Glomerular endothelial cell (primary cell): ENCODE measurements around the gene PREPL. TPM values are rescaled to one million over a fixed set of nuclear protein-coding genes. Genes with fewer than 3 reads are reported as not detected.

ENCODE experiments used
- DNase-seq: peaks from one replicate; pipeline ENCODE4 v3.0.0-alpha.2; 2011; ENCODE audit warnings: low read depth, low spot score; ENCODE audit errors: extremely low read depth
- total RNA-seq: library from RNA; depleted of rRNA; stranded (reverse); fragments of >200 nt; gene quantifications from 2 replicates; pipeline ENCODE4 v1.2.3, GENCODE V29; 2015

Gene PREPL
- total RNA-seq, 1 donor from 2014 or later, result 28.8 TPM

GRCh38 chr2:44297431-44297830 lies 63.9 kb downstream of the PREPL start:
- DNase-seq, result no peak

DNA sequence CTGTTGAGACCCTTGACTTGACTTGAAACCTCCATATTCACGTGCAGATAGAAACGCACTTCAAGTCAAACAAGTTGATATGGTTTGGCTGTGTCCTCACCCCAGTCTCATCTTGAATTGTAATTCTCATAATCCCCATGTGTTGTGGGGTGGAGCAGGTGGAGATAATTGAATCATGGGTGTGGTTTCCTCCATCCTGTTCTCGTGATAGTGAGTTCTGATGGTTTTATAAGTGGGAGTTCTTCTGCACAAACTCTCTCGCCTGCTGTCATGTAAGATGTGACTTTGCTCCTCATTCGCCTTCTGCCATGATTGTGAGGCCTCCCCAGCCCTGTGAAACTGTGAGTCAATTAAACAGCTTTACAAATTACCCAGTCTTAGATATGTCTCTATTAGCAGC lies 64.6 kb downstream of the PREPL start:
- no peak for DNase-seq

DNA sequence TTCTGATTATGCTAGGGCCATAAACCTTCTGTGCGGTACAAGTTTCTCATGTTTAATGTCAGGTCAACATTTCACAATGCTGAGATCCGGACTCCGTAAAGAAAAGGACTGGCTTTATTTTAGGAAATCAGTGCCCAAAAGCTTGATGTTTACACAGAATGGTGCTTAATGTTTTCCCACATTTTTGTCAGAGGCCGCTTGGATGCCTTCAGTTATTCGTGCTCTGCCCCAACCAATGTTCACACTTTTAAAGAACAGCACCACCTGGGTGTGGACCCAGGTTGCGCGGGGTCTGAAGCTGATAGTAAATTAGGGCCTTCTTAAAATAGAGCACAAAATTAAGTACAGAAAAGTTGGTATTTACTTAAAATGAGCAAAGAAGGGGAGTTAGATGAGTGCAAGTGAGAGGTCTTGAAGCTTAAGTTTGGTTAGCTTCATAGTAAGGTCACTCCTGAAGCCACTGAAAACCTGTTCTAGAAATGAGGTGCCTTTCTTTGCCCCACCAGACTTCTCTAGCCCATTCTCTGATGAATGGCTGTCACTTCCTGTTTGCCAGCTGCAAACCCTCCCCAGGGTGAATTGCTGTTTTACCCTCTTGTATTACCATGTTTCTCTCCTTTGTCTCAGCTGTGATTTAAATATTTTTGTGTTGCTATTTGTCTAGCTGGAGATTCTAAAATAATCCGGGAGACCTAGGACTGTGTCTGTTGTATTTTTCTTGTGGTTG lies 65.5 kb downstream of the PREPL start:
- no peak for DNase-seq

DNA sequence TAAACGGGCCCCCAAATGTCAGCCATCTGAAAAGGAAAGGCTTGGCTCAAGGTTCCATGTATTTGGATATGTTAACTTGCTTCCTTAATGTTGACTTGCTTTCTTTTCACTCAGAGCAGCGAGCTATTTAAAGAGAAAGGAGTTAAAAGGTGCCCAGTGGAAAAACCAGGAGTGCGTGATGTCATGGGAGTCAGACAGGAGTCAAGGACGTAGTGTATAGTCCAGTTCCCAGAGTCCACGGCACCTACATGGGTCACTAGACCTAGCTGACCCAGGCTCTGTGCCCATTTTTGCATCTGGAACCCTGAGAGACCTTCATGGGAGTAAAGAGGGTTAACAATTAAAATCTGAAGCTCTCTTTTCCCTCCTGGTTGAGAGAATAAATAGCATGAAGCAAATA lies 66.2 kb downstream of the PREPL start:
- no peak for DNase-seq

DNA sequence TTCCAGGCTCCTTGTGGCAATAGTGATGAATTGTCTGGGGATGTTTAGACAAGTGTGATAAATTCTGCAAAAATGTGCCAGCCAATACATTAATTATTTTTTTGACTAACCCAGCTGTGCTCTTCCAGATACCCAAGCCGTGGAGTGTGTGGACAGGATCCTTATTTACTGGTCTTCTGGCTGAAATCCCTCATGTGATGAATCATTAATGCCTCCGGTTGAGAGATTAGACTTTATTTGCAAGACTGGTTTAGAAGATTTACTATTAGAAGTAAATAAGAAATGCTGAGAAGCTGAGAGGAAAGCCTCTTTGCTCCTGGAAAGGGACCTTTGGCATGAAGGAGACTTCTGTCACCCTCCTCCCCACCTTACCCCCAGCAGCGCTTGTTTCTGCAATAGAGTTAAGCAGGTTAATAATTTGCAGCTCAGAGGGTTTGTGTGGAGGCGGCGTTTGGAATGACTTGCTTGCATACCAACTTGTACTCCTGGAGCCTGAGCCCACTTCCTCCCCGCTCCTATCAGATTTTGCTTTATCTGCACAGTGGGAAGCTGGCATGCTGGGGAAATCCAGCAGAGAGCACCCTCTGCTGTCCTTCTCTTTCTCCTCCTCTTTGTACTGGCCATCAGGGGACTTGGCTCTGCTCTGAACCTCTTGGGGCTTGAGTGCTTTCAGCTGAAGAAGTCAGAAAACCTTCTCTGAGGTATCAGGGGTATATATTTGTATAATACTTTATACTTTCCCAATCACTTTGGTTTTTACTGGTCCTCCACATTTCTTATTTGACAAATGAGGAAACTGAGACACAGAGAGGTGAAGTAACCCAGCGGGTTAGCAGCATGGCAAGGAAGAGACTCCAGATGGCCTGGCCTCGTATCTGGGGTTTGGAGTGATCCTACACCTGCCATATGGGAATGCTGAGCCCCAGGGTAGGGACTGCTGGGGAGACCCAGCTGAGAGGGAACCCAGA lies 69.7 kb downstream of the PREPL start:
- no peak for DNase-seq

GRCh38 chr2:44290261-44290660 lies 71.0 kb downstream of the PREPL start:
- no peak for DNase-seq

- no peak for DNase-seq
These were observed 74.2 kb downstream of the PREPL start for GRCh38 chr2:44286884-44287638.

GRCh38 chr2:44286119-44286883 lies 75.0 kb downstream of the PREPL start:
- no peak for DNase-seq

GRCh38 chr2:44285174-44285573 lies 76.1 kb downstream of the PREPL start:
- no peak for DNase-seq

DNA sequence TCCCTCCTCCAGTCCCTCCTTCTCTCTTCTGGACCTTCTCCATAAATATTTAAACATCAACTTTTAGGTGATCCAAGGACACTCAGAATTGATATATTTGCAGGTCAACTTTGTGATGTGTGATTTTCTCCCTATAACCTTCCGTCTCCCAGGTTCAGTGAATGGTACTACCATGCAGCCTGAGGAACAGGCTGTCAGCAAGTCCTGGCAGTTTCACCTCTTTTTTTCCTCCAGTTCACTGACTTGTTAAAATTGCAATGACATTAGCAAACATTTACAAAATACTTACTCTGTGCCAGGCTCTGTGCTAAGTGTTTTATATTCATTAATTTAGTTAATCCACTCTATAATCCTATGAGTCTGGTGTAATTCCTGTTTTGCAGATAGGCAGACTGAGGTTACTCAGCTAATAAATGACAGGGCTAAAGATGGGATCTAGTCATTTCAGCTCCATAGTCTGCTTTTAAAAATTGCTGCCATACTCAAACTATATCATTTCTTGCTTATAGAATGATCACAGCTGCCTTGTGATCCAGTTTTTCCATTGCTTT lies 78.1 kb downstream of the PREPL start:
- no peak for DNase-seq

- no peak for DNase-seq
These were observed 80.4 kb downstream of the PREPL start for GRCh38 chr2:44280869-44281268.

DNA sequence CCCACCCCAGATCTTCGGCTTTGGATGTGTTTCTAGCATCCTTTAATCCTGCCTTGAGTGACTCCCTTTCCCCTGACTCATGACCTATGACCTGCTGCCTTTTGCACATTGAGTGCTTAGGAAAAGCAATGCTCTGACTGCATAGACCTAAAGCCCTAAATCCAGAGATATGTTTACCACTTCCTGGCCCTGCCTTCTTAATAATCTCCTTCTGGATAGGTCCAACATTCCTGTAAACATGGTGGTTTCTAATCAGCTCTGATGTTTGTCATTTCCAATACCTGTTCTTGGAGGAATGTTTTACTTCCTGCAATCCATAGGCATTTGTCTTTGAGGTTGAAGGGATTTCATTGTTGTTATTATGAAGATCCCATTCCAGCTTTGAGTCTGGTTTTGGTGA lies 83.8 kb downstream of the PREPL start:
- no peak for DNase-seq

- DNase-seq, result no peak
These were observed 85.4 kb downstream of the PREPL start for GRCh38 chr2:44275927-44276303.

DNA sequence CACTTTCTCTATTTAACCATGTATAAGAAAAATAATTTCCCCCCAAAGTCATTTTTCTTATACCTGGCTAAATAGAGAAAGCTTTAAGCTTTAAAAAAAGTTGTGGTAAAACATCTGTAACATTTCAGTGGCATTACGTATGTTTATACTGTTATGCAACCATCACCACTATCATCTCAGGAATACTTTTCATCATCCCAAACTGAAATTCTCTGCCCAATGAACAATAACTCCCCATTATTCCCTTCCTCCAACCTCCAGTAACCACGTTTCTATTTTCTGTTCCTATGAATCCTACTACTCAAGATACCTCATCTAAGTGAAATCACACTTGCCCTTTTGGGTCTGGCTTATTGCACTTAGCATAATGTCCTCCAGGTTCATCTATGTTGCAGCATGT lies 87.7 kb downstream of the PREPL start:
- no peak for DNase-seq

GRCh38 chr2:44273076-44273475 lies 88.2 kb downstream of the PREPL start:
- no peak for DNase-seq

DNA sequence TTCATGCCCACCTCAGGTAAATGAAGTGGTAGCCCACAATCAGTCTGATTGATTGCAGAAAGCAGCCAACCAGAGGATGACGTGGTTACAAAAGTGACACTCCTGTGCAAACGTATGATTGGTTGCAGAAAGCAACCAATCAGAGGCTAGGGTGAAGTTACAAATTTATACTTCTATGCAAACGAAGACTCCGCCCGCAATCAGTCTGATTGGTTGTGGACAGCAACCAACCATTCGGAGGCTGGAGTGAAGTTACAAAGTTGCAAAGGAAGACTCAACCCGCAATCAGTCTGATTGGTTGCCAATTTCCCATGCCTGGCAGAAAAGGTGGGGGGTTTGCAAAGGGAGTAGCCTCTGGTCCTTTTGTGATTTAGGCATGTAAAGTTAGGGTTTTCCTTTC lies 90.0 kb downstream of the PREPL start:
- no peak for DNase-seq

- DNase-seq, result no peak
These were observed 91.5 kb downstream of the PREPL start for GRCh38 chr2:44269831-44270230.

DNA sequence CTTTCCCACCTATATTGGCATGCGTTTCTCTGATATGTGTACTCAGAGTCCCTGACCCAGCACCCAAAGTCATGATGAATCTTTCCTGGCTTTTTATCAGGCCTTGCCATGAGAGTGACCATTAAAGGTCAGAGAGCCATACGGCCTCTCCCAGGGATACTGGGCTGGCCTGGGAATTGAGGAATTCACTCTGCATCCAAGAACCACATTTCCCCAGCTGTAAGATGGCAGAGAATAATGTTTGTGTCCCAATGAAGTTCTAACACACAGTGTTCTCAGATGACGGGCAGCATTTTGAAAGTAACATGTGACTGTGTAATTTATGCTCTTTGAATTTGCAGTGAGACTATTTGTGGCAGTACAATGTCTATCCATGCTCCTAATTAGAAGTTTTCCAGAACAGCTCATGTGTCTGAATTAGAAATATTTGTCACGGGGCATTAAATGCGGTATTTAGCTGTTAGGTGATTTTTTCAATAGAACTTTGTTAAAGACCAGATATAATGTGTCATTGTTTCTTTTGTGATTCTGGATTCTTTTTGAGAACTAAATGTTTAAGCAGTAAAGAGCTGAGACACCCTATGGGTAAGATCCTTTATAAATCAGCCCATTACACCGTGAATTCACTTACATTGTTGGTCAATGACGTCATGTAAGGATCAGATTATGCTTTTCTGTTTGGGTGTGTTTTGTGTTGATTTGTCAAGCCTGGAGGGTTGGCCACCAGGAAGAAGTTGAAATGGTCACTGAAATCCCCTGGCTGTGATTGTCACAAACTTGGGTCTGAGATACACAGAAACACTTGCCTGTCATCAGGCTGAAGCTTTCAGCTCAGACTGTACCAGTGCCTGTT lies 93.3 kb downstream of the PREPL start:
- DNase-seq, result no peak
